Ovary (tissue), 3 donors: ENCODE data around the gene THBS3.

Experiments
- POLR2A ChIP-seq: fragments of 450-650 bp; IDR thresholded peaks from one replicate; pipeline ENCODE4 v1.6.1; 2017; ENCODE audit warnings: antibody characterized with exemption, mild to moderate bottlenecking, moderate library complexity
- TF ChIP-seq, protein P1 (sequence below), 3 donors: fragments of 450-650 bp in 2 of 3; fragments of 200-600 bp in 1 of 3; IDR thresholded peaks; one replicate each; pipeline versions ENCODE4 v1.5.1 to v1.8.0; 2016 to 2022; ENCODE audit warnings: antibody characterized with exemption in 3 of 3, mild to moderate bottlenecking in 1 of 3
- donor health status: DM: no; HTN: no; CAD: no.

DNA sequence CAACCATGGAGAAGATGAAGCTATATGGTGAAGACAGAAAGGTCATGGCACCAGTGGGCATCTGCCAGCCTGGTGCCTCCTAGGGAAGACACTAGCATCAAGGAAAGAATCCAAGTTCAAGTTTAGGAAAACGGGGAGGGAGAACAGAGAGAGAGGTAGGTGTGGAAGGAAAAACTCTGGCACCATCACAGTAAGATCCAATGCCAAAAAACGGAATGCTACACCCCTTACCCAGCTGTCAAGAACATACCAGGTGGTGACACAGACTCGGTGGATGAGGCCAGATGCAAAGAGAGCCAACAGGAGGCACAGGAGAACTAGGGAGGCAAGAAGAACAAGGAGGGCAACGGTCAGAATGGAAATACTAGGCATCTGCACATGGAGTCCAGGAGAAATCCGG, 38.2 kb downstream of the THBS3 start:
- TF ChIP-seq, protein P1, sequence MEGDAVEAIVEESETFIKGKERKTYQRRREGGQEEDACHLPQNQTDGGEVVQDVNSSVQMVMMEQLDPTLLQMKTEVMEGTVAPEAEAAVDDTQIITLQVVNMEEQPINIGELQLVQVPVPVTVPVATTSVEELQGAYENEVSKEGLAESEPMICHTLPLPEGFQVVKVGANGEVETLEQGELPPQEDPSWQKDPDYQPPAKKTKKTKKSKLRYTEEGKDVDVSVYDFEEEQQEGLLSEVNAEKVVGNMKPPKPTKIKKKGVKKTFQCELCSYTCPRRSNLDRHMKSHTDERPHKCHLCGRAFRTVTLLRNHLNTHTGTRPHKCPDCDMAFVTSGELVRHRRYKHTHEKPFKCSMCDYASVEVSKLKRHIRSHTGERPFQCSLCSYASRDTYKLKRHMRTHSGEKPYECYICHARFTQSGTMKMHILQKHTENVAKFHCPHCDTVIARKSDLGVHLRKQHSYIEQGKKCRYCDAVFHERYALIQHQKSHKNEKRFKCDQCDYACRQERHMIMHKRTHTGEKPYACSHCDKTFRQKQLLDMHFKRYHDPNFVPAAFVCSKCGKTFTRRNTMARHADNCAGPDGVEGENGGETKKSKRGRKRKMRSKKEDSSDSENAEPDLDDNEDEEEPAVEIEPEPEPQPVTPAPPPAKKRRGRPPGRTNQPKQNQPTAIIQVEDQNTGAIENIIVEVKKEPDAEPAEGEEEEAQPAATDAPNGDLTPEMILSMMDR (IDR thresholded peaks at IDR 0.05), result no peak
- no peak for TF ChIP-seq POLR2A
